Stomach (tissue), 4 donors: Measurements from ENCODE around the gene RINL.

ENCODE experiments used
- CTCF ChIP-seq, 7 experiments: fragments of 450-650 bp in 4 of 7; fragments of 200-600 bp in 3 of 7; sonication (generic) in 3 of 7; IDR thresholded peaks; one replicate each; pipeline ENCODE4 v1.5.1; 2016 to 2019; ENCODE audit warnings: antibody characterized with exemption in 7 of 7, control low read depth in 2 of 7, mild to moderate bottlenecking in 1 of 7
- POLR2A ChIP-seq, 4 donors: fragments of 450-650 bp; IDR thresholded peaks; one replicate each; pipeline ENCODE4 v1.6.1; 2016; ENCODE audit warnings: antibody characterized with exemption in 4 of 4, control low read depth in 2 of 4, mild to moderate bottlenecking in 1 of 4, moderate library complexity in 1 of 4

- TF ChIP-seq CTCF (IDR thresholded peaks at IDR 0.05), result no peak
- no peak for TF ChIP-seq POLR2A (IDR thresholded peaks at IDR 0.05)
Measured at GRCh38 chr19:38834104-38834490, 44.0 kb downstream of the RINL start.
